K562 (cell line): ENCODE results near the gene CST3. TPM values are rescaled to one million over a fixed set of nuclear protein-coding genes. Genes with fewer than 3 reads are reported as not detected.

Source experiments
- CHD2 ChIP-seq: IDR thresholded peaks from 2 replicates; pipeline ENCODE4 v1.6.1; 2011; ENCODE audit warnings: low read depth, low read length
- CREB5 ChIP-seq: fragments of 250-450 bp; sonication (Bioruptor Pico); IDR thresholded peaks from 2 replicates; pipeline ENCODE4 v1.5.0; 2020; ENCODE audit warnings: mild to moderate bottlenecking
- HBP1 ChIP-seq: fragments of 450-650 bp; formaldehyde crosslinking; IDR thresholded peaks from 2 replicates; pipeline ENCODE4 v1.4.0; 2022; ENCODE audit warnings: missing genetic modification characterization
- KHSRP ChIP-seq: fragments of 450-650 bp; IDR thresholded peaks from 2 replicates; pipeline ENCODE4 v1.6.1; 2017
- KLF10 ChIP-seq: fragments of 250-450 bp; sonication (Bioruptor Pico); IDR thresholded peaks from 2 replicates; pipeline ENCODE4 v1.6.1; 2021; ENCODE audit warnings: matching md5 sums
- NKRF ChIP-seq: fragments of 450-650 bp; IDR thresholded peaks from 2 replicates; pipeline ENCODE4 v1.6.1; 2016; ENCODE audit warnings: borderline replicate concordance
- SMAD4 ChIP-seq: fragments of 250-450 bp; sonication (Bioruptor Pico); conservative IDR thresholded peaks from 2 replicates; pipeline ENCODE4 v1.8.0; 2021; ENCODE audit warnings: inconsistent platforms, mild to moderate bottlenecking, moderate library complexity
- TARDBP ChIP-seq: fragments of 450-650 bp; IDR thresholded peaks from 2 replicates; pipeline ENCODE4 v1.6.1; 2016
- ZBTB33 ChIP-seq: sonication (generic); formaldehyde crosslinking; IDR thresholded peaks from 2 replicates; pipeline ENCODE4 v1.8.1; 2023; ENCODE audit warnings: mild to moderate bottlenecking, missing genetic modification reagents
- ZNF217 ChIP-seq: sonication (generic); formaldehyde crosslinking; IDR thresholded peaks from 2 replicates; pipeline ENCODE4 v1.8.0; 2022; ENCODE audit warnings: mild to moderate bottlenecking, missing genetic modification reagents
- ZNF407 ChIP-seq: fragments of 450-650 bp; IDR thresholded peaks from 2 replicates; pipeline ENCODE4 v1.6.1; 2016; ENCODE audit warnings: low read depth
- polyA plus RNA-seq, 8 experiments: library from polyadenylated mRNA; depleted of rRNA in 4 of 8; stranded (reverse) in 5 of 8; unstranded in 3 of 8; fragments of >200 nt; fragmentation: Nextera tagmentation in 2 of 8; fragmentation: Illumina TruSeq in 1 of 8; extraction: Ambion mirVana in 2 of 8; extraction: Trizol in 1 of 8; gene quantifications; 2 replicates each; pipeline versions ENCODE4 v1.2.1 to v1.2.3, GENCODE V29; 2011 to 2014; ENCODE audit warnings: inconsistent platforms in 1 of 8, missing spikeins in 1 of 8
- total RNA-seq, 7 experiments: library from RNA; depleted of rRNA in 6 of 7; stranded (reverse); fragments of >200 nt in 6 of 7; fragmentation: Illumina TruSeq in 2 of 7; extraction: Trizol in 2 of 7; gene quantifications; 2 replicates each; pipeline versions ENCODE4 v1.2.1 to v1.2.3, GENCODE V29; 2011 to 2021; ENCODE audit warnings: low replicate concordance in 1 of 7

The CST3 gene
- total and polyA plus RNA-seq, 9 of the 15 experiments (the other 6 are each of a cell fraction or from before 2014, with no cell fraction given), result 8.7 to 113 (median 48.5) TPM

- 0 out of 2 replicates have a peak, but pooled peaks have one; percentile 26 for TF ChIP-seq ZNF407
- no peak for TF ChIP-seq ZBTB33 (CRISPR knock-in tag)
- no peak for TF ChIP-seq NKRF
- 0 out of 2 replicates have a peak, but pooled peaks have one; percentile 11 for TF ChIP-seq SMAD4
- no peak for TF ChIP-seq TARDBP
- no peak for TF ChIP-seq KLF10 (CRISPR knock-in tag)
- 0 out of 2 replicates have a peak, but pooled peaks have one; percentile 65 for TF ChIP-seq HBP1 (CRISPR knock-in tag)
- TF ChIP-seq CHD2, result no peak
- no peak for TF ChIP-seq CREB5
- TF ChIP-seq ZNF217, result no peak
- TF ChIP-seq KHSRP, result no peak
These were observed 22.5 kb upstream of the CST3 start (continued) for GRCh38 chr20:23659989-23660837.
